Nephron (organoid): Measurements from ENCODE around the gene MAPKAP1.

Source experiments
- H3K27ac Mint-ChIP-seq, 3 experiments: 2 replicates each; pipeline ENCODE4 v1.8.0; 2020; ENCODE audit warnings: mixed read lengths in 3 of 3, mild to moderate bottlenecking in 2 of 3, moderate library complexity in 1 of 3
- H3K27me3 Mint-ChIP-seq: 2 replicates; pipeline ENCODE4 v1.8.0; 2021; ENCODE audit warnings: low read depth, mild to moderate bottlenecking, moderate library complexity, mixed read lengths
- H3K36me3 Mint-ChIP-seq: 2 replicates; pipeline ENCODE4 v1.8.0; 2020; ENCODE audit warnings: low read depth, mixed read lengths
- H3K4me1 Mint-ChIP-seq: 2 replicates; pipeline ENCODE4 v1.8.0; 2020; ENCODE audit warnings: mixed read lengths
- H3K4me3 Mint-ChIP-seq, 3 experiments: 2 replicates each; pipeline ENCODE4 v1.8.0; 2020; ENCODE audit warnings: mild to moderate bottlenecking in 3 of 3, mixed read lengths in 3 of 3, moderate library complexity in 2 of 3
- H3K9me3 Mint-ChIP-seq: 2 replicates; pipeline ENCODE4 v1.8.0; 2020; ENCODE audit warnings: mixed read lengths
- TF ChIP-seq, protein P1 (sequence below), 3 experiments: fragments of 200-600 bp; sonication (generic); IDR thresholded peaks; one replicate each; pipeline ENCODE4 v1.5.0; 2021; ENCODE audit warnings: antibody characterized with exemption in 3 of 3; ENCODE audit not compliant: unreplicated experiment in 3 of 3

Gene MAPKAP1

DNA sequence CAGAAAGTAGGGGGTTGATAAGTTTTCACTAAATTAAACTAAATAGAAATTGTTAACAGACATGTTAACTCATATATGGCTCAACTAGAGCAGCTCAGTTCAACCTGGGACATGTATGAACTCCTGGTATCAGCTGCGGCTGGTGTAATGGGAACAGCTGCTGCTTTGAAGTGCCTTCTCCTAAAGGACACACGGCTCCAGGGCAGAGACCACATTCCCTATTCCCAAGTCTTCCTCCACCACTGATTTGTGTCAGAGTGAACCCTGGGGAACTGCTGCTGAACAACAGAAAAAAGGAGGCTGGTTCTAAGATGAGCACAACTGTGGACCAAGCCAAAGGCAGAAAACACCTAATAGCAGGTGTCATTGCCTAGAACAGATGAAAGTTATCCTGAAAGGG lies 71.1 kb downstream of the MAPKAP1 start:
- Mint-ChIP-seq H3K4me1 (peaks cover 40% of the 10 kb centered on the region), H3K27ac (no peak overlapping the region), H3K27me3 (no peaks in the 10 kb centered on the region), H3K9me3 (peaks cover 2% of the 10 kb centered on the region), H3K36me3 (peaks cover 6% of the 10 kb centered on the region), H3K4me3 (no peak overlapping the region)
- TF ChIP-seq, protein P1, sequence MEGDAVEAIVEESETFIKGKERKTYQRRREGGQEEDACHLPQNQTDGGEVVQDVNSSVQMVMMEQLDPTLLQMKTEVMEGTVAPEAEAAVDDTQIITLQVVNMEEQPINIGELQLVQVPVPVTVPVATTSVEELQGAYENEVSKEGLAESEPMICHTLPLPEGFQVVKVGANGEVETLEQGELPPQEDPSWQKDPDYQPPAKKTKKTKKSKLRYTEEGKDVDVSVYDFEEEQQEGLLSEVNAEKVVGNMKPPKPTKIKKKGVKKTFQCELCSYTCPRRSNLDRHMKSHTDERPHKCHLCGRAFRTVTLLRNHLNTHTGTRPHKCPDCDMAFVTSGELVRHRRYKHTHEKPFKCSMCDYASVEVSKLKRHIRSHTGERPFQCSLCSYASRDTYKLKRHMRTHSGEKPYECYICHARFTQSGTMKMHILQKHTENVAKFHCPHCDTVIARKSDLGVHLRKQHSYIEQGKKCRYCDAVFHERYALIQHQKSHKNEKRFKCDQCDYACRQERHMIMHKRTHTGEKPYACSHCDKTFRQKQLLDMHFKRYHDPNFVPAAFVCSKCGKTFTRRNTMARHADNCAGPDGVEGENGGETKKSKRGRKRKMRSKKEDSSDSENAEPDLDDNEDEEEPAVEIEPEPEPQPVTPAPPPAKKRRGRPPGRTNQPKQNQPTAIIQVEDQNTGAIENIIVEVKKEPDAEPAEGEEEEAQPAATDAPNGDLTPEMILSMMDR (IDR thresholded peaks at IDR 0.05; ENCODE audit: unreplicated experiment in 3 of 3): no peak

DNA sequence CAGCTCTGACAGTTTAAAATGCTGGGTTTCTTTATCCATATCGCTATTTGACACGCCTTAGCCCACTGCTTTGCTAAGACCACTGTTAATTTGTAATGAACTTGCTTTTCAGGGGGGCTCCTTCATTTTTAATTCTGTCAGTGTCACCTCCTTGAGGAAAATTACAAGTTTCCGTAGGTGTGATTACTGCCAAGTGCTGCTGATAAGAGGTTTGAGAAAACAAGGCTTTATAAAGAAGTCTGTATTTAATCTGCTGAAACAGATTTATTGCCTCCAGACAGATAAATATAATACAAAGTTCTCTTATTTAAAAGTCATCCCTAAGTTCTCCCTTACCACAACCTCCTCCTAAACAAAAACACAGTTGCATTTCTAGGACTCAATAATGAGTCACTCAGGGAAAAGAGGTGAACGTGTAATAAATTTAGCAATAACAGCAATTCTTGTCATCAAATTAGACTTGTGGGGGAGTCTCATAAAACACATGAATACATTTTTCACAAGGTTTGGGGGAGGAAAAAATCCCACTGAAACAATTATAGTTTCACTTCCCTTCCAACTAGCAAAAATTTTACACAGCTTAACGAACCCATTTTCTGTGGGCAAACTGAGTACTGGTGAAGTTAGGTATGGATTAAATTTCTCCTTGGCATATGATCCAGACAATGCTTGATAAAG lies 72.8 kb downstream of the MAPKAP1 start:
- no peaks in the 10 kb centered on the region for H3K27me3 Mint-ChIP-seq
- TF ChIP-seq, protein P1 (IDR thresholded peaks at IDR 0.05; ENCODE audit: unreplicated experiment in 3 of 3): no peak
- H3K36me3 Mint-ChIP-seq: peaks cover 9% of the 10 kb centered on the region
- H3K27ac Mint-ChIP-seq: no peak overlapping the region
- peaks cover 2% of the 10 kb centered on the region for H3K9me3 Mint-ChIP-seq
- H3K4me1 Mint-ChIP-seq: peaks cover 40% of the 10 kb centered on the region
- H3K4me3 Mint-ChIP-seq: no peak overlapping the region

DNA sequence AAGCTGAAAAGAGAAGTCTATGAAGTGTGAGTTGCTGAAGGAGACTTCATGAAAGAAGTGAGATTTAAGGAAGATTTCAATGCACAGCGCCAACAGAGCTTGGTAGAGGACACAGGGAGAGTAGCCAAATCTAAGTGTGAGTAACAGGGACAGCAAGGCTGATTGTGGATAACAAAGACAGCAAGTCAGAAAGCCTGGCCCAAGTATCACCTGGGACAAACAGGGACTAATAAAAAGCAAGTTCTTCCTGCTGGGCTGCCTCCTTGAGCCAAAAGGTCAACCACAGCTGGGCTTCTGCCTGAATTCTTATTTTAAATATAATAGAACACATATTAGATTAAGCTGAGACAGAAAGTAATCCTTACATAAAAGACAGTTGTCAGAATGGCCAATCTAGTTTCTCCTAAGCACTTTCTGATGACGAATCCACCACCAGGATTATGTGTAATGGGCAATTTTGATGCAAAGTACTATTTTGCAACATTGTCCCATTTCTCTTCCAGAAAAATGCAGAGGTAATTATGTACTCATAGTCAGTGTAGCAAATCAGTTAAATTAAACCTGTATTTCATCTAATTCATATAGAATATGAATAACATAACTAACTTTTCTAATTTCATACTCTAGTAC lies 73.8 kb downstream of the MAPKAP1 start:
- peaks cover 9% of the 10 kb centered on the region for H3K36me3 Mint-ChIP-seq
- TF ChIP-seq, protein P1 (IDR thresholded peaks at IDR 0.05; ENCODE audit: unreplicated experiment in 3 of 3): no peak
- H3K27ac Mint-ChIP-seq: no peak overlapping the region
- peaks cover 35% of the 10 kb centered on the region for H3K4me1 Mint-ChIP-seq
- no peaks in the 10 kb centered on the region for H3K27me3 Mint-ChIP-seq
- H3K4me3 Mint-ChIP-seq: no peak overlapping the region
- H3K9me3 Mint-ChIP-seq: peaks cover 2% of the 10 kb centered on the region

DNA sequence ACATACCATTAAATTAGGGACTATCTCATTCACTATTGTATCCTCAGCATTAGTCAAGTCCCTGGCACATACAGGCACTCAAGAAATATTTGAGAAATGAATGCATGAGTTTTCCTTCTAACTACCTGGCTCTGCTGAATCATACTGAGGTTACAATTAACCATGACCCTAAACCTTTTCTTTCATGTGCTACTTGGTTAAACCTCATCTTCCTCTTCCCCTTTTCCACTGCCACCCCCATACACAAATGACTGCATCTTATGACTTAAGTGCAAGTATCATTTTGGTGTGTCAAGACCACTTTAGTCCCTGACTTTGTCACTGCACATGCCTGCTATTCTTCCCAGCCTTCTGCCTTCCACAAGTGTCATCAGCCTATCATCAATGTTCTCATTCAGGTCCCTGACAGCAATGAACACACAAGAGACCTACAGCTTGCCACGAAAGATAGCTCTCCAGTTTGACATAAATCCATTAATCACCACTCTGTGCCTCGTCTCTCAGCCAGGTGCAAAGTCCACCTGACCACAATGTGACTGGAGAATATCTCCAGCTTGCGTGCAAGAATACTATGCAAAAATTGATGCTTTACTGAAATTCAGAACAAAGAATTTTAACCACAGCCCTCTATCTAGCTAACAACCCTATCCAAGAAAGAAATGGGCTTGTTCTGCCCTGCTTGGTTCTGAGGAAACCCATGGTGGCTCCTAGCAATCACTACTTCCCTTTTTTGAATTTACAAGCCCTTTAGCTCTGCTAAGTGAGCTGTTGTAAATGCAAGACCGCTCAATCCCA lies 74.5 kb downstream of the MAPKAP1 start:
- H3K36me3 Mint-ChIP-seq: peaks cover 9% of the 10 kb centered on the region
- H3K4me3 Mint-ChIP-seq: no peak overlapping the region
- H3K9me3 Mint-ChIP-seq: peaks cover 2% of the 10 kb centered on the region
- no peak overlapping the region for H3K27ac Mint-ChIP-seq
- H3K27me3 Mint-ChIP-seq: no peaks in the 10 kb centered on the region
- TF ChIP-seq, protein P1 (IDR thresholded peaks at IDR 0.05; ENCODE audit: unreplicated experiment in 3 of 3): no peak
- H3K4me1 Mint-ChIP-seq: peaks cover 32% of the 10 kb centered on the region

DNA sequence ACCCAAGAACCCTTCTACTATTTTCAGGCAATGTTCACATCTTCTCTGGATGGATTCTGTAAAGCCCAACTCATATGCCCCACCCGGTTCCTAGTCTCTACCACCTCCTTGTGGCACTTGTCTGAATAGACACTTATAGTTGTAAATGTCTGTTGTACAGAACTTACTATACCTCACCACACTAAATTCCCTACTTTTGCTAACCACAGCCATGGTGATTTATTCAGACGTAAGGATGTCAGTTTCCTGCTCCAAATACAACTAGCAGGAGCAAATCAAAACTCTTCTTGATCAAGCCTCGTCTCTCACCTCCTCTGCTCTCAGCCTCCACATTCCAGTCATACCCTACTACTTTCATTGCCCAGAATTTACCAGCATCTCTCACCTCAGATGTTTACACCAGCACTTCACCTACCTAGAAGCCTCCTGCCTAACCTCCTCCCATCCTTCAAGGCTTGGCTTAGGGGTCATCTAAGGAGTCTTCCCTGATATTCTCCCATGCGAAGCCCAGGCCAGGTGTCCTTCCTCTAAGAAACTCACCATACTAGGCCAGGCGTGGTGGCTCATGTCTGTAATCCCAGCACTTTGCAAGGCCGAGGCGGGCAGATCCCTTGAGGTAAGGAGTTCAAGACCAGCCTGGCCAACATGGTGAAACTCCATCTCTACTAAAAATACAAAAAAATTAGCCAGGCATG lies 75.5 kb downstream of the MAPKAP1 start:
- H3K27me3 Mint-ChIP-seq: no peaks in the 10 kb centered on the region
- H3K9me3 Mint-ChIP-seq: peaks cover 2% of the 10 kb centered on the region
- peak overlapping the region in 2 of 3 experiments; percentile 51 to 56 for H3K27ac Mint-ChIP-seq
- TF ChIP-seq, protein P1 (IDR thresholded peaks at IDR 0.05; ENCODE audit: unreplicated experiment in 3 of 3): peak; percentile 39 to 51 (median 44)
- H3K4me1 Mint-ChIP-seq: peaks cover 32% of the 10 kb centered on the region
- H3K36me3 Mint-ChIP-seq: peaks cover 9% of the 10 kb centered on the region
- no peak overlapping the region for H3K4me3 Mint-ChIP-seq
